Upper lobe of left lung (tissue), 6 donors: ENCODE data around the gene PSMD12. TPM values are rescaled to one million over a fixed set of nuclear protein-coding genes. Genes with fewer than 3 reads are reported as not detected.

Source experiments
- ATAC-seq, 2 donors: fragments of 200-7000 bp; cut with Tn5 transposase; one replicate each; pipeline ENCODE4 v1.9.1; 2022; ENCODE audit warnings: mild to moderate bottlenecking in 2 of 2, moderate library complexity in 2 of 2; ENCODE audit not compliant: low FRiP score in 2 of 2
- DNase-seq, 2 donors: peaks; one replicate each; pipeline ENCODE4 v3.0.0-alpha.2; 2019 to 2020
- H3K27ac ChIP-seq, 4 donors: fragments of 200-600 bp; sonication (generic); one replicate each; pipeline ENCODE4 v1.5.1; 2016 to 2019
- H3K27me3 ChIP-seq, 4 donors: fragments of 200-600 bp; sonication (generic); one replicate each; pipeline ENCODE4 v1.5.1; 2017 to 2019
- H3K36me3 ChIP-seq, 4 donors: fragments of 200-600 bp; sonication (generic); one replicate each; pipeline ENCODE4 v1.5.1; 2016 to 2019
- H3K4me1 ChIP-seq, 4 donors: fragments of 200-600 bp; sonication (generic); one replicate each; pipeline ENCODE4 v1.5.1; 2018 to 2019
- H3K4me3 ChIP-seq, 4 donors: fragments of 200-600 bp; sonication (generic); one replicate each; pipeline ENCODE4 v1.5.1; 2017 to 2019; ENCODE audit warnings: mild to moderate bottlenecking in 2 of 4, moderate library complexity in 1 of 4
- H3K9me3 ChIP-seq, 4 donors: fragments of 200-600 bp; sonication (generic); one replicate each; pipeline ENCODE4 v1.5.1; 2018 to 2019
- CTCF ChIP-seq, 6 experiments: fragments of 450-650 bp in 4 of 6; fragments of 200-600 bp in 2 of 6; sonication (generic) in 2 of 6; IDR thresholded peaks; one replicate each; pipeline ENCODE4 v1.5.1; 2016 to 2019; ENCODE audit warnings: antibody characterized with exemption in 6 of 6
- EP300 ChIP-seq, 4 donors: sonication (generic); formaldehyde crosslinking; IDR thresholded peaks; one replicate each; pipeline ENCODE4 v1.5.1; 2017; ENCODE audit warnings: antibody characterized with exemption in 4 of 4, control low read depth in 2 of 4
- POLR2A ChIP-seq, 4 donors: fragments of 450-650 bp; IDR thresholded peaks; one replicate each; pipeline ENCODE4 v1.5.1; 2016 to 2017; ENCODE audit warnings: antibody characterized with exemption in 4 of 4, mild to moderate bottlenecking in 2 of 4
- POLR2AphosphoS5 ChIP-seq, 2 donors: sonication (generic); formaldehyde crosslinking; IDR thresholded peaks; one replicate each; pipeline ENCODE4 v1.5.1; 2017; ENCODE audit warnings: antibody characterized with exemption in 2 of 2
- WGBS, 2 donors: methylation state at CpG; one replicate each; pipeline ENCODE4 v1.1.5; 2017 to 2018; 5-methylcytosine and 5-hydroxymethylcytosine counted together
- total RNA-seq, 6 donors: library from RNA; depleted of rRNA in 4 of 6; stranded (reverse); fragments of >200 nt in 4 of 6; gene quantifications; one replicate each; pipeline versions ENCODE4 v1.1.0 to v1.2.1, GENCODE V29; 2016 to 2021
- donor health status: DM: no; HTN: no; CAD: no; lungs with moderate emphysema.
- donor health status: DM: no; HTN: yes; CAD: no; lungs with severe emphysema.

The PSMD12 gene
- total RNA-seq, 6 donors from 2014 or later, result 11.9 to 36.9 (median 29.8) TPM

GRCh38 chr17:67403483-67403882, 37.1 kb upstream of the PSMD12 start:
- Histone ChIP-seq H3K9me3 (no peaks in the 10 kb centered on the region), H3K27ac (peak overlapping the region in 1 of 4 donors; percentile 2), H3K4me1 (peaks cover 4 to 20% (median 8%) of the 10 kb centered on the region in 4 donors), H3K4me3 (no peak overlapping the region), H3K36me3 (no peaks in the 10 kb centered on the region), H3K27me3 (no peaks in the 10 kb centered on the region)
- ATAC-seq (no peak), DNase-seq (no peak)
- TF ChIP-seq EP300 (IDR thresholded peaks at IDR 0.05) (no peak), POLR2A (IDR thresholded peaks at IDR 0.05) (no peak), CTCF (IDR thresholded peaks at IDR 0.05) (no peak), POLR2AphosphoS5 (IDR thresholded peaks at IDR 0.05) (no peak)
- WGBS, 2 donors, result 89 to 97% methylated on average over 6 of the region's 6 CpGs

- DNase-seq (no peak), ATAC-seq (no peak)
- 88 to 91% methylated on average over 2 of the region's 2 CpGs for WGBS, 2 donors
- H3K4me1 ChIP-seq, result peaks cover 4 to 17% (median 8%) of the 10 kb centered on the region in 4 donors
- H3K27ac ChIP-seq, result peak overlapping the region in 1 of 4 donors; percentile 19
- no peak for TF ChIP-seq POLR2AphosphoS5 (IDR thresholded peaks at IDR 0.05)
- no peak for TF ChIP-seq POLR2A (IDR thresholded peaks at IDR 0.05)
- no peak for TF ChIP-seq CTCF (IDR thresholded peaks at IDR 0.05)
- no peaks in the 10 kb centered on the region for H3K36me3 ChIP-seq
- H3K27me3 ChIP-seq, result no peaks in the 10 kb centered on the region
- H3K4me3 ChIP-seq, result no peak overlapping the region
- no peaks in the 10 kb centered on the region for H3K9me3 ChIP-seq
These were observed 36.7 kb upstream of the PSMD12 start for GRCh38 chr17:67403065-67403464.

GRCh38 chr17:67401598-67402504, 35.5 kb upstream of the PSMD12 start:
- ATAC-seq, result peak in 1 of 2 donors; percentile 63
- Histone ChIP-seq H3K4me3 (no peak overlapping the region), H3K36me3 (no peaks in the 10 kb centered on the region), H3K9me3 (no peaks in the 10 kb centered on the region), H3K27me3 (no peaks in the 10 kb centered on the region), H3K4me1 (peaks cover 4 to 14% (median 8%) of the 10 kb centered on the region in 4 donors), H3K27ac (peak overlapping the region in 2 of 4 donors; percentile 53 to 54)
- TF ChIP-seq CTCF (IDR thresholded peaks at IDR 0.05) (no peak), POLR2AphosphoS5 (IDR thresholded peaks at IDR 0.05) (peak in 1 of 2 donors; percentile 28), EP300 (IDR thresholded peaks at IDR 0.05) (peak in 1 of 4 donors; percentile 13), POLR2A (IDR thresholded peaks at IDR 0.05) (no peak)
- 70 to 83% methylated on average over 16 of the region's 16 CpGs for WGBS, 2 donors
- no peak for DNase-seq

GRCh38 chr17:67401106-67401505, 34.7 kb upstream of the PSMD12 start:
- Histone ChIP-seq H3K4me3 (no peak overlapping the region), H3K36me3 (no peaks in the 10 kb centered on the region), H3K9me3 (no peaks in the 10 kb centered on the region), H3K27ac (peak overlapping the region in 2 of 4 donors; percentile 53 to 54), H3K4me1 (peaks cover 4 to 14% (median 8%) of the 10 kb centered on the region in 4 donors), H3K27me3 (no peaks in the 10 kb centered on the region)
- WGBS, 2 donors, result 91 to 95% methylated on average over 9 of the region's 9 CpGs
- DNase-seq (no peak), ATAC-seq (no peak)
- TF ChIP-seq EP300 (IDR thresholded peaks at IDR 0.05), result no peak
- TF ChIP-seq POLR2AphosphoS5 (IDR thresholded peaks at IDR 0.05), result no peak
- no peak for TF ChIP-seq CTCF (IDR thresholded peaks at IDR 0.05)
- no peak for TF ChIP-seq POLR2A (IDR thresholded peaks at IDR 0.05)
